ENCODE results near the gene PEX13.
"Not testable (repeated sequence)": the region's sequence is repeated elsewhere in the genome, so short reads cannot be mapped to it uniquely, and the experiment has no call there.

DNA sequence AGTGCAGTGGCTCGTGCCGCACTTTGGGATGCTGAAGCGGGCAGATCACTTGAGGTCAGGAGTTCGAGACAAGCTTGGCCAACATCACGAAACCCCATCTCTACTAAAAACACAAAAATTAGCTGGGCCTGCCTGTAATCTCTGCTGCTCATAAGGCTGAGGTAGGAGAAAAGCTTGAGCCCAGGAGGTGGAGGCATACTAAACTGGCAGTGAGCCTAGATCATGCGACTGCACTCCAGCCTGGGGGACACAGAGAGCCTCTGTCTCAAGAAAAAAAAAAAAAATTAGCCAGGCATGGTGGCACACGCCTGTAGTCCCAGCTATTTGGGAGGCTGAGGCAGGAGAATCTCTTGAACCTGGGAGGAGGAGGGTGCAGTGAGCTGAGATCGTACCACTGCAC, 29.9 kb upstream of the PEX13 start:
- TF ChIP-seq, protein P1, sequence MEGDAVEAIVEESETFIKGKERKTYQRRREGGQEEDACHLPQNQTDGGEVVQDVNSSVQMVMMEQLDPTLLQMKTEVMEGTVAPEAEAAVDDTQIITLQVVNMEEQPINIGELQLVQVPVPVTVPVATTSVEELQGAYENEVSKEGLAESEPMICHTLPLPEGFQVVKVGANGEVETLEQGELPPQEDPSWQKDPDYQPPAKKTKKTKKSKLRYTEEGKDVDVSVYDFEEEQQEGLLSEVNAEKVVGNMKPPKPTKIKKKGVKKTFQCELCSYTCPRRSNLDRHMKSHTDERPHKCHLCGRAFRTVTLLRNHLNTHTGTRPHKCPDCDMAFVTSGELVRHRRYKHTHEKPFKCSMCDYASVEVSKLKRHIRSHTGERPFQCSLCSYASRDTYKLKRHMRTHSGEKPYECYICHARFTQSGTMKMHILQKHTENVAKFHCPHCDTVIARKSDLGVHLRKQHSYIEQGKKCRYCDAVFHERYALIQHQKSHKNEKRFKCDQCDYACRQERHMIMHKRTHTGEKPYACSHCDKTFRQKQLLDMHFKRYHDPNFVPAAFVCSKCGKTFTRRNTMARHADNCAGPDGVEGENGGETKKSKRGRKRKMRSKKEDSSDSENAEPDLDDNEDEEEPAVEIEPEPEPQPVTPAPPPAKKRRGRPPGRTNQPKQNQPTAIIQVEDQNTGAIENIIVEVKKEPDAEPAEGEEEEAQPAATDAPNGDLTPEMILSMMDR (IDR thresholded peaks at IDR 0.05), result not testable (repeated sequence)
- TF ChIP-seq POLR2A (IDR thresholded peaks at IDR 0.05), result not testable (repeated sequence)

Data from adrenal gland (tissue), 5 donors.